ENCODE measurements around the gene SPATA18.

- no peak for TF ChIP-seq CTCF (IDR thresholded peaks at IDR 0.05)
- no peak for TF ChIP-seq POLR2A (IDR thresholded peaks at IDR 0.05)
Measured at GRCh38 chr4:52028970-52029369, 22.1 kb upstream of the SPATA18 start.
